Rectal smooth muscle tissue (tissue), 1 donor: ENCODE data around the gene TP53BP2.
"Not testable (repeated sequence)": the region's sequence is repeated elsewhere in the genome, so short reads cannot be mapped to it uniquely, and the experiment has no call there.

Source experiments
- H3K27ac ChIP-seq: one replicate; pipeline ENCODE4 v1.7.0; 2013; ENCODE audit warnings: low read depth, low read length, inconsistent platforms
- H3K27me3 ChIP-seq: one replicate; pipeline ENCODE4 v1.7.0; 2013; ENCODE audit warnings: low read length; ENCODE audit not compliant: control insufficient read depth, insufficient read depth
- H3K36me3 ChIP-seq: one replicate; pipeline ENCODE4 v1.7.0; 2013; ENCODE audit warnings: low read length; ENCODE audit not compliant: control insufficient read depth, insufficient read depth
- H3K4me1 ChIP-seq: one replicate; pipeline ENCODE4 v1.7.0; 2013; ENCODE audit warnings: low read length; ENCODE audit not compliant: control insufficient read depth, insufficient read depth
- H3K4me3 ChIP-seq: one replicate; pipeline ENCODE4 v1.7.0; 2013; ENCODE audit warnings: low read length
- H3K9ac ChIP-seq: one replicate; pipeline ENCODE4 v1.7.0; 2013; ENCODE audit warnings: low read length

The TP53BP2 gene

GRCh38 chr1:223738465-223739365, 107.0 kb downstream of the TP53BP2 start:
- H3K27me3 ChIP-seq = no peaks in the 10 kb centered on the region
- no peak overlapping the region for H3K4me3 ChIP-seq
- peaks cover 2% of the 10 kb centered on the region for H3K4me1 ChIP-seq
- H3K9ac ChIP-seq = no peak overlapping the region
- H3K27ac ChIP-seq = no peak overlapping the region
- H3K36me3 ChIP-seq = peaks cover 4% of the 10 kb centered on the region

- Histone ChIP-seq H3K9ac (no peak overlapping the region), H3K4me1 (peaks cover 2% of the 10 kb centered on the region), H3K4me3 (no peak overlapping the region), H3K27ac (no peak overlapping the region), H3K27me3 (no peaks in the 10 kb centered on the region), H3K36me3 (no peaks in the 10 kb centered on the region)
Observed at GRCh38 chr1:223737342-223737741, 108.4 kb downstream of the TP53BP2 start.

- not testable (repeated sequence) for H3K27me3 ChIP-seq, H3K36me3 ChIP-seq, H3K4me3 ChIP-seq, H3K9ac ChIP-seq, H3K27ac ChIP-seq, H3K4me1 ChIP-seq
Observed at GRCh38 chr1:223736638-223737037, 109.1 kb downstream of the TP53BP2 start.

GRCh38 chr1:223733898-223734852, 111.6 kb downstream of the TP53BP2 start:
- H3K27ac ChIP-seq = no peak overlapping the region
- no peaks in the 10 kb centered on the region for H3K36me3 ChIP-seq
- no peaks in the 10 kb centered on the region for H3K27me3 ChIP-seq
- no peaks in the 10 kb centered on the region for H3K4me1 ChIP-seq
- no peak overlapping the region for H3K4me3 ChIP-seq
- no peak overlapping the region for H3K9ac ChIP-seq

- Histone ChIP-seq H3K4me1 (no peaks in the 10 kb centered on the region), H3K9ac (no peak overlapping the region), H3K36me3 (peaks cover 7% of the 10 kb centered on the region), H3K4me3 (no peak overlapping the region), H3K27me3 (no peaks in the 10 kb centered on the region), H3K27ac (no peak overlapping the region)
Observed at GRCh38 chr1:223732993-223733798, 112.6 kb downstream of the TP53BP2 start.

- Histone ChIP-seq H3K4me1 (peaks cover 8% of the 10 kb centered on the region), H3K4me3 (no peak overlapping the region), H3K36me3 (peaks cover 7% of the 10 kb centered on the region), H3K9ac (no peak overlapping the region), H3K27ac (no peak overlapping the region), H3K27me3 (no peaks in the 10 kb centered on the region)
Observed at GRCh38 chr1:223731133-223731770, 114.5 kb downstream of the TP53BP2 start.

- Histone ChIP-seq H3K36me3 (peaks cover 7% of the 10 kb centered on the region), H3K4me3 (no peak overlapping the region), H3K4me1 (peaks cover 13% of the 10 kb centered on the region), H3K27ac (no peak overlapping the region), H3K27me3 (no peaks in the 10 kb centered on the region), H3K9ac (no peak overlapping the region)
Observed at GRCh38 chr1:223730479-223731132, 115.1 kb downstream of the TP53BP2 start.

- H3K4me1 ChIP-seq = peaks cover 13% of the 10 kb centered on the region
Observed at GRCh38 chr1:223729906-223730305, 115.8 kb downstream of the TP53BP2 start.

More at GRCh38 chr1:223729906-223730305, 115.8 kb downstream of the TP53BP2 start:
- no peak overlapping the region for H3K4me3 ChIP-seq
- H3K36me3 ChIP-seq = peaks cover 7% of the 10 kb centered on the region
- H3K9ac ChIP-seq = no peak overlapping the region
- H3K27ac ChIP-seq = no peak overlapping the region
- H3K27me3 ChIP-seq = no peaks in the 10 kb centered on the region
